DND-41 (cell line): Measurements from ENCODE around the gene VPS33B.

Experiments used
- CTCF ChIP-seq: IDR thresholded peaks from 2 replicates; pipeline ENCODE4 v1.5.1; 2012; ENCODE audit warnings: borderline replicate concordance, low read length, moderate library complexity, mild to moderate bottlenecking; ENCODE audit not compliant: poor library complexity, severe bottlenecking; ENCODE audit errors: extremely low read depth
- EZH2 ChIP-seq: IDR thresholded peaks from 3 replicates; pipeline ENCODE4 v1.6.1; 2012; ENCODE audit warnings: borderline replicate concordance, low read depth, mild to moderate bottlenecking, moderate library complexity, low read length, inconsistent platforms; ENCODE audit not compliant: severe bottlenecking

GRCh38 chr15:90966262-90966661, 56.1 kb downstream of the VPS33B start:
- TF ChIP-seq CTCF (no peak), EZH2 (no peak)
